B cell (primary cell): ENCODE measurements around the gene STX7. TPM values are rescaled to one million over a fixed set of nuclear protein-coding genes. Genes with fewer than 3 reads are reported as not detected.

Source experiments
- ATAC-seq: fragments of 200-7000 bp; cut with Tn5 transposase; one replicate; pipeline ENCODE4 v1.10.0; 2021; ENCODE audit warnings: low read depth, mild to moderate bottlenecking, moderate number of reproducible peaks, moderate library complexity
- CTCF ChIA-PET: fragments of 350-600 bp; sonication (Branson Sonifier 250); formaldehyde crosslinking; loops from one replicate; lab custom pipeline; 2021; ENCODE audit warnings: antibody characterized with exemption, inconsistent platforms; lab: Charles Lee
- POLR2A ChIA-PET: fragments of 350-600 bp; sonication (Branson Sonifier 250); formaldehyde crosslinking; loops from one replicate; lab custom pipeline; 2021; ENCODE audit warnings: antibody characterized with exemption; lab: Charles Lee
- DNase-seq: peaks from one replicate; pipeline ENCODE4 v3.0.0; 2013
- H2AFZ ChIP-seq: 2 replicates; pipeline ENCODE4 v1.6.1; 2012; ENCODE audit warnings: mild to moderate bottlenecking, low read depth, low read length; ENCODE audit not compliant: insufficient read depth, poor library complexity, severe bottlenecking
- H3K27ac ChIP-seq, 2 donors: 1 replicate in 1 of 2; 2 replicates in 1 of 2; pipeline ENCODE4 v1.5.1; 2012 to 2013; ENCODE audit warnings: low read length in 2 of 2, mild to moderate bottlenecking in 2 of 2, moderate library complexity in 1 of 2
- H3K27me3 ChIP-seq, 4 experiments: fragments of 200-600 bp in 1 of 4; sonication (generic) in 1 of 4; replicated peaks in 1 of 4; 1 replicate in 2 of 4; 2 replicates in 2 of 4; pipeline versions ENCODE4 v1.6.1 to v1.7.0; 2013 to 2016; ENCODE audit warnings: low read length in 3 of 4, mild to moderate bottlenecking in 2 of 4, mixed read lengths in 1 of 4, moderate library complexity in 1 of 4; ENCODE audit not compliant: insufficient read depth in 4 of 4, control insufficient read depth in 3 of 4; ENCODE audit errors: control extremely low read depth in 1 of 4
- H3K36me3 ChIP-seq, 2 experiments: replicated peaks in 1 of 2; 1 replicate in 1 of 2; 2 replicates in 1 of 2; pipeline versions ENCODE4 v1.6.1 to v1.7.1; 2013; ENCODE audit warnings: low read length in 1 of 2; ENCODE audit not compliant: insufficient read depth in 2 of 2, control insufficient read depth in 1 of 2; ENCODE audit errors: control extremely low read depth in 1 of 2, extremely low read depth in 1 of 2
- H3K4me1 ChIP-seq, 2 donors: fragments of 200-600 bp in 1 of 2; sonication (generic) in 1 of 2; 1 replicate in 1 of 2; 2 replicates in 1 of 2; pipeline versions ENCODE4 v1.5.1 to v1.6.1; 2013 to 2017; ENCODE audit warnings: low read length in 2 of 2; ENCODE audit not compliant: control insufficient read depth in 2 of 2, insufficient read depth in 2 of 2
- H3K4me2 ChIP-seq: replicated peaks from 2 replicates; pipeline ENCODE3; 2012; ENCODE audit warnings: mild to moderate bottlenecking, low read depth, low read length; ENCODE audit not compliant: poor library complexity, severe bottlenecking
- H3K4me3 ChIP-seq, 5 experiments: fragments of 200-600 bp in 1 of 5; sonication (generic) in 1 of 5; 1 replicate in 3 of 5; 2 replicates in 2 of 5; pipeline versions ENCODE4 v1.5.1 to v1.7.0; 2011 to 2016; ENCODE audit warnings: low read length in 4 of 5, mild to moderate bottlenecking in 4 of 5, low read depth in 2 of 5, control low read depth in 1 of 5, moderate library complexity in 1 of 5; ENCODE audit not compliant: insufficient read depth in 1 of 5; ENCODE audit errors: control extremely low read depth in 1 of 5, extremely low read depth in 1 of 5
- H3K79me2 ChIP-seq: fragments of 200-600 bp; sonication (generic); one replicate; pipeline ENCODE4 v1.6.0; 2016; ENCODE audit warnings: low read length; ENCODE audit not compliant: control insufficient read depth, insufficient read depth
- H3K9ac ChIP-seq: fragments of 200-600 bp; sonication (generic); 2 replicates; pipeline ENCODE4 v1.6.1; 2017; ENCODE audit warnings: mild to moderate bottlenecking, low read length, moderate library complexity
- H3K9me3 ChIP-seq, 3 donors: one replicate each; pipeline versions ENCODE4 v1.6.1 to v1.7.1; 2013; ENCODE audit warnings: low read length in 2 of 3; ENCODE audit not compliant: control insufficient read depth in 2 of 3, insufficient read depth in 1 of 3; ENCODE audit errors: control extremely low read depth in 1 of 3
- H4K20me1 ChIP-seq: 2 replicates; pipeline ENCODE4 v1.6.0; 2012; ENCODE audit warnings: mild to moderate bottlenecking, low read length; ENCODE audit not compliant: insufficient read depth, control insufficient read depth, poor library complexity, severe bottlenecking
- H3K27ac Mint-ChIP-seq: one replicate; pipeline ENCODE4 v1.8.0; 2021; ENCODE audit warnings: mixed read lengths
- H3K27me3 Mint-ChIP-seq: one replicate; pipeline ENCODE4 v1.8.0; 2021; ENCODE audit warnings: mixed read lengths
- H3K4me1 Mint-ChIP-seq: one replicate; pipeline ENCODE4 v1.8.0; 2021; ENCODE audit warnings: mixed read lengths
- H3K4me3 Mint-ChIP-seq: one replicate; pipeline ENCODE4 v1.8.0; 2021; ENCODE audit warnings: mixed read lengths
- H3K9me3 Mint-ChIP-seq: one replicate; pipeline ENCODE4 v1.8.0; 2022; ENCODE audit warnings: mixed read lengths; ENCODE audit not compliant: insufficient read depth
- EZH2 ChIP-seq: IDR thresholded peaks from 2 replicates; pipeline ENCODE4 v1.6.1; 2012; ENCODE audit warnings: borderline replicate concordance, low read depth, mild to moderate bottlenecking, moderate library complexity, low read length; ENCODE audit not compliant: insufficient read depth, poor library complexity, severe bottlenecking
- WGBS: methylation state at CpG from one replicate; pipeline ENCODE4 v1.1.5; 2013; ENCODE audit warnings: missing lambda C conversion rate; ENCODE audit not compliant: insufficient coverage; 5-methylcytosine and 5-hydroxymethylcytosine counted together
- intact Hi-C: fragments of 100-400 bp; cut with micrococcal nuclease; formaldehyde crosslinking; loops from one replicate; pipeline ENCODE4 v1.10.0; 2022
- polyA plus RNA-seq: library from polyadenylated mRNA; depleted of rRNA; stranded (reverse); fragments of >200 nt; gene quantifications from 2 replicates; pipeline ENCODE4 v1.2.3, GENCODE V29; 2012
- total RNA-seq, 2 donors: library from RNA; stranded (reverse); fragments of 120-200 nt in 1 of 2; gene quantifications; 1 replicate in 1 of 2; 2 replicates in 1 of 2; pipeline versions ENCODE4 v1.2.3 to v1.2.4, GENCODE V29; 2013 to 2022
- TF ChIP-seq, protein P1 (sequence below): fragments of 200-600 bp; IDR thresholded peaks from one replicate; pipeline ENCODE4 v1.8.0; 2022; ENCODE audit warnings: antibody characterized with exemption, mild to moderate bottlenecking

Gene STX7
- total and polyA plus RNA-seq, 2 donors (not counting 1 experiment from before 2014, with no cell fraction given) = 70.9 to 221 TPM

GRCh38 chr6:132430110-132430509 lies 82.8 kb downstream of the STX7 start:
- intact Hi-C loops = no loop called here
- Mint-ChIP-seq H3K27me3 (peaks cover 4% of the 10 kb centered on the region), H3K9me3 (no peaks in the 10 kb centered on the region), H3K4me1 (no peaks in the 10 kb centered on the region), H3K4me3 (no peak overlapping the region), H3K27ac (no peak overlapping the region)
- Histone ChIP-seq H3K9me3 (peaks cover 0 to 2% (median 0%) of the 10 kb centered on the region in 3 donors), H3K4me2 (no peak overlapping the region), H3K79me2 (no peaks in the 10 kb centered on the region), H3K4me1 (no peaks in the 10 kb centered on the region), H4K20me1 (no peaks in the 10 kb centered on the region), H3K27ac (no peak overlapping the region), H2AFZ (no peak overlapping the region), H3K36me3 (no peaks in the 10 kb centered on the region), H3K4me3 (no peak overlapping the region), H3K27me3 (peaks cover 0 to 5% (median 2%) of the 10 kb centered on the region in 4 experiments), H3K9ac (no peak overlapping the region)
- CTCF ChIA-PET = no interaction called here
- POLR2A ChIA-PET = no interaction called here
- TF ChIP-seq EZH2 = no peak
- TF ChIP-seq, protein P1, sequence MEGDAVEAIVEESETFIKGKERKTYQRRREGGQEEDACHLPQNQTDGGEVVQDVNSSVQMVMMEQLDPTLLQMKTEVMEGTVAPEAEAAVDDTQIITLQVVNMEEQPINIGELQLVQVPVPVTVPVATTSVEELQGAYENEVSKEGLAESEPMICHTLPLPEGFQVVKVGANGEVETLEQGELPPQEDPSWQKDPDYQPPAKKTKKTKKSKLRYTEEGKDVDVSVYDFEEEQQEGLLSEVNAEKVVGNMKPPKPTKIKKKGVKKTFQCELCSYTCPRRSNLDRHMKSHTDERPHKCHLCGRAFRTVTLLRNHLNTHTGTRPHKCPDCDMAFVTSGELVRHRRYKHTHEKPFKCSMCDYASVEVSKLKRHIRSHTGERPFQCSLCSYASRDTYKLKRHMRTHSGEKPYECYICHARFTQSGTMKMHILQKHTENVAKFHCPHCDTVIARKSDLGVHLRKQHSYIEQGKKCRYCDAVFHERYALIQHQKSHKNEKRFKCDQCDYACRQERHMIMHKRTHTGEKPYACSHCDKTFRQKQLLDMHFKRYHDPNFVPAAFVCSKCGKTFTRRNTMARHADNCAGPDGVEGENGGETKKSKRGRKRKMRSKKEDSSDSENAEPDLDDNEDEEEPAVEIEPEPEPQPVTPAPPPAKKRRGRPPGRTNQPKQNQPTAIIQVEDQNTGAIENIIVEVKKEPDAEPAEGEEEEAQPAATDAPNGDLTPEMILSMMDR = no peak
- DNase-seq (no peak), ATAC-seq (no peak)
- WGBS = 95% methylated on average over 2 of the region's 2 CpGs

- no peak overlapping the region for H3K9ac ChIP-seq
- peaks cover 0 to 8% (median 0%) of the 10 kb centered on the region in 3 donors for H3K9me3 ChIP-seq
- ATAC-seq (no peak), DNase-seq (no peak)
- H3K27me3 ChIP-seq = peaks cover 0 to 5% (median 2%) of the 10 kb centered on the region in 4 experiments
- H3K36me3 ChIP-seq = no peaks in the 10 kb centered on the region
- ChIA-PET CTCF (interaction anchor here (0.7 to 1.5 kb wide), 2 partner anchors 125 to 1552 kb away, joined by 3 to 5 read pairs; no protein-coding TSS in a partner anchor), POLR2A (no interaction called here)
- intact Hi-C loops = no loop called here
- no peaks in the 10 kb centered on the region for H3K4me1 Mint-ChIP-seq
- peaks cover 8% of the 10 kb centered on the region for H3K27me3 Mint-ChIP-seq
- TF ChIP-seq, protein P1 = no peak
- TF ChIP-seq EZH2 = no peak
- H3K4me2 ChIP-seq = no peak overlapping the region
- H3K27ac ChIP-seq = no peak overlapping the region
- 81% methylated on average over 5 of the region's 5 CpGs for WGBS
- no peaks in the 10 kb centered on the region for H3K79me2 ChIP-seq
- H3K4me3 Mint-ChIP-seq = no peak overlapping the region
- no peak overlapping the region for H3K27ac Mint-ChIP-seq
- H2AFZ ChIP-seq = no peak overlapping the region
- no peaks in the 10 kb centered on the region for H4K20me1 ChIP-seq
- H3K4me3 ChIP-seq = no peak overlapping the region
- no peaks in the 10 kb centered on the region for H3K4me1 ChIP-seq
- peaks cover 17% of the 10 kb centered on the region for H3K9me3 Mint-ChIP-seq
Observed at GRCh38 chr6:132425176-132425575, 87.7 kb downstream of the STX7 start.
